Amygdala (tissue), 56 donors: ENCODE results near the gene DROSHA.

Experiments used
- DNase-seq, 56 donors: peaks; one replicate each; lab custom pipeline; 2025; lab: John Stamatoyannopoulos, UW

The DROSHA gene

GRCh38 chr5:31476738-31477141 is 55.2 kb downstream of the DROSHA start:
- DNase-seq: peak in 9 of 56 donors; percentile 2 to 49 (median 7)

DNA sequence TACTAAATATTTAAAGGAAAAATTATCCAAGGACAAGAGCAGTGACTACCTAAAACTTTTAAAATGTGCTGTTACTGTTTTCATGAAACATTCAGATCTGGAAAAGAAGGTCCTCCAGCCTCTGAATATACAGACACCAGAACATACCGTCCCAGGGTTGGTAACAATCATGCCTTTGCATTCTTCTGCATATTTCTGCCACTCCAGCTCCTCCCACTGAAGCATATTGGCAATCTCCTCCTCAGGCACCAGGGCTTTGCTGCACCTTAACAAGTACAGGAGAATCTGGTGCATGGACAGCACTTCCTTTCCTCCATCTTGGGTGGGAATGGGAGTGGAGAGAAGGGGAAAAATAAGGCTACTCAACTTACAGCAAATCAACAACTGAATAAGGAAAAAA is 60.0 kb downstream of the DROSHA start:
- no peak for DNase-seq

DNA sequence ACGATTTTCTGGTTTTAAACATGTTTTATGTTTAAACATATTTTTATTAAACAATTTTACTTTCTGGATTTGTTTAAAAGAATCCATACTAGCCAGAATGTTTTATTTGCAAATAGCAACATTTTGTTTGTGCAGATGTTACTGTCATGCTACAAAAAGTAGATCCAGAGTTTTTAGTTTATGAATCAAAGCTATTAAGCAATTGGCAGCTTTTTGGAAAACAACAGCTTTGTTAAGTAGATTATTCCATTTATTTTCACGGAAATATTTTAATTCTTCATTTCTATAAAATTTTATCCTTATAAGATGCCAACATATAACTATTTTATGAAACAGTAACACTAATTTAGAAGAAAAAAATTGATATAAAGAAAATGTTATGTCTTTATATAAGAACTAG is 60.9 kb downstream of the DROSHA start:
- DNase-seq: no peak

DNA sequence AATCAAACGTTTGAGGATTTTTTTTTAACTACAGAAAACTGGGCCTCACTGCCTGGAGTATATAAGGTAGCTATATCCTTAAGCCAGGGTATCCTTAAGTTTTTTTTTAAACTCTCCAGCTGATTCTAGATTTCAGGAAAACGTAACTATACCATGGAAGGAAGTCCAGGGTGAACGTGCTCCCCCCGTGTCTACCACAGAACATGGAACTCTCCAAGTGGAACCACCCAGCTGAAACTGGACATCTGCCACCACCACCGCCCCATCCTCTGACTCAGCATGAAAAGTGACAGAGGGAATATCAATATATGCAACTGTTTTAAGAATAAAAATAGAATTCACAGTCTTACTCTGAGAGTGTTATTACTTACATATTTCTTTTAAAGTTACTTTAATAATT is 61.3 kb downstream of the DROSHA start:
- no peak for DNase-seq

DNA sequence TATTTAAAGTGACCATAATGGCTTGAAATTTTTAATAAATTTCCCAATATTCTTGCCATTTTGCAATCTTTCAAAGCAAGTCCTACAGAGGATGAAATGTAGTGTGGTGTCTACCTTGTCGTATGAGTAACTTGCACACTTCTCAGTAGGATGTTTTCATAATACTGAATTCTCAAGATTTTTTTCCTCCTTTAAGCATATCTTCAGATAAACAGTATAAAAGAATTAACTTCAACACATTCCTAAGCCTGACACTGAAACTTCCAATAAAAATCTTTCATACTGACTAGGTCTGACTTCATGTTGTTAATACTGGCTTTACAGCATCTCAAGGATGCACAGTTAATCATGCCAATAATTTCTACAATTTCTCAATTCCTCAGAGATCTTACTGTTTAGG is 62.0 kb downstream of the DROSHA start:
- DNase-seq: no peak

GRCh38 chr5:31469466-31469865 is 62.4 kb downstream of the DROSHA start:
- no peak for DNase-seq

GRCh38 chr5:31465291-31465690 is 66.6 kb downstream of the DROSHA start:
- no peak for DNase-seq

GRCh38 chr5:31464081-31464480 is 67.8 kb downstream of the DROSHA start:
- no peak for DNase-seq

- no peak for DNase-seq
These were observed 68.5 kb downstream of the DROSHA start for GRCh38 chr5:31463351-31463750.

DNA sequence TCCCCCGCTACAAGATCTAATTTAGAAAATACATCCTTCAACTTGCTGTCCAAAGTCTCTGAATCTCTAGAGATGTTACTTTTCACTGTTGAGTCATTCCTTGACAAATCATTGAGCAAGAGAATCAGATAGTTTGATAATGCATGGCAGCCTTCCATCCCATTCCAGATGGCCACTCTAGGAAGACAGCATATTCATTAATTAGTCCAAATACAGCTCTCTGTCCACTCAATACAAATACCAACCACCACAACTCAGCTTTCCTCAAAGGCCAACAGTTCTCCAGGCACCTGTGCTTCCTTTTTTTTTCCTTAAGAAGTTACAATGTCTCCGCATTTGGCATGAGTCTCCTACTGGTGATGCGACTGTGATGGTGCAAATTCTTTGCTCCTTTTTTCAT is 72.3 kb downstream of the DROSHA start:
- DNase-seq: no peak

GRCh38 chr5:31455172-31455571 is 76.7 kb downstream of the DROSHA start:
- no peak for DNase-seq

DNA sequence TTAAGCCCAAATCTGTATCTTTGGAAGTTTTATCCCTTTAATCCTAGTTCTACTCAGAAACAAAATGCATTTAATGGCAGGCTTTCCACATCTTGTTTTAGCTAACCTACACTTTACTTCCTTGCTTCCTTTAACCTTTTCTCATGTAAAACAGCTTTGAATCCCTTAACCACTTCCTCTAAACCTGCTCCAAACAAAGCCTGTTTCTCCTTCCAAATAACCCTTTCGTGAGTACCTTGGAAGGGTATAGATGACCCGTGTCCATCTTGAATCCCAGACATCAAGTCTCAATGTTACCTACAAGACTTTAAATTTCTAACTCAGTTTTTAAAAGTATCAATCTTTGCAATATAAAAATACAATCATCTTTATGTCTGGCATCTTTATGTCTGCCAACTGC is 78.4 kb downstream of the DROSHA start:
- no peak for DNase-seq

DNA sequence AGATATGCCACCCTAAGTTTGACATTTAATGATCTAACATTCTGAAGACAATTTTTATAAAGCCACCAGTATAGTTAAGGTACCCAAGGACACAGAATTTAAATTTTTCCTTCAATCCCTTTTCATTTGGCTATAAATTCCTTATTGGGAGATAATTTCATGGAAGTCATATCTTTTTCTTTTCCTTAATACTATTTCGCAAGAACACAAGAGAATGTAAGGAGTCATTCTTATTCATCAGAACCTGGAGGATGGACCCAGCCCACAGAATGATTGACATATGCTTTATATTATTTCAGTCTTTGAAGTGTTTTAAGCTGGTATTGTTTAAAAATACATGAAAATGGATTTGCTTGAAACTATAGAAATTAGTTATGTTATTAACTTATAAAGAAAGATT is 79.6 kb downstream of the DROSHA start:
- no peak for DNase-seq

GRCh38 chr5:31449962-31450361 is 81.9 kb downstream of the DROSHA start:
- DNase-seq: no peak

GRCh38 chr5:31449174-31449573 is 82.7 kb downstream of the DROSHA start:
- DNase-seq: no peak

GRCh38 chr5:31445041-31445600 is 86.8 kb downstream of the DROSHA start:
- DNase-seq: no peak

GRCh38 chr5:31443572-31443971 is 88.3 kb downstream of the DROSHA start:
- no peak for DNase-seq

DNA sequence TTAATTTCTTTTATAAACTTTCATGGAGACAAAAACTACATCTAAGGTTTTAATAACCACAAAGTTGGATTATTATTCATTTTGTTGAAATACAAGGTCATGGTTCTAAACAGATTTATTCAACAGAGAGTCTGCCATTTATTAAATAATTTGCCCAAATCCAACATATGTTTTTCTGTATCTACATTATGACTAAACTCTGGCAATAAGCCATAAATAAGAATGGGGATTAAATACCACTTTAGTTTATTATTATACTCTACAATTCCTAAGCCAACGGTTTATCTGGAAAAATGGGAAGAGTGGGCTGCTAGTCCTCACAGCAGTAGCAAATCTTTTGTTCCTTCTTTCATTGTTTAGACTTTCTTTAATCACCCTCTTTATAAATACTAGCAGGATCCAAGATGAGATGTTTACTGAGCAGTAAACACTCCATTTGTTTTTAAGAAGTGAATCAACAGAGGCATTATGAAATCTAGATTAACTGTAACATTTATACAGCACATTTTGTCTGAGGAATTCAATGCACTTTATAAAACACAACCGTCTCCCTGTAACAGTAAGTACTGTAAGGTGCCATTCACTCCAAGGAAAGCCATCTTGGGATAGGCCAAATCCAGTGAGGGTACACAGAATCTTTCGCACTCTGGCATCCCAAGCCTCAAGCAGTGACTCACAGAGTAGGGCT is 89.7 kb downstream of the DROSHA start:
- DNase-seq: no peak

DNA sequence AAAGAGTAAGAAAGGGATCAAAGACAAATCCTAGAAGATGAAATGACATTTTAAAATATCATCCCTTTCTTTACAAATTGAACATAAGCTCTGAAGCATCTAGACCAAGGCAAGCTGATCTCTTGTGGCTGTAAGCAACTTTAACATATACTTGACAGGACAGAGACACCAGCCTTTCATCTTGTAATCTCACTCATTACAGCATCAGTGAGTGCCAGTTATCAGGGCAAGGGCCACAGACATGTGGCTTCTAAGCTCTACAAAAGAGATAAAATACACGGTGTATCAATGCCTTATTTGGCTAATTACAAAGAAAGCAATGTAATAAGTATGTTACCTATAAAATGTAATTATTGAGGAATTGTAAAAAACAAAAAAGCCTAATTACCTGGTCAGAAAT is 95.0 kb downstream of the DROSHA start:
- DNase-seq: no peak

- DNase-seq: no peak
These were observed 96.2 kb downstream of the DROSHA start for GRCh38 chr5:31435730-31436129.

GRCh38 chr5:31434898-31435297 is 97.0 kb downstream of the DROSHA start:
- no peak for DNase-seq

GRCh38 chr5:31433229-31433628 is 98.7 kb downstream of the DROSHA start:
- no peak for DNase-seq
